ENCODE results near the gene DGUOK.

- TF ChIP-seq CTCF (IDR thresholded peaks at IDR 0.05) (no peak), POLR2AphosphoS5 (IDR thresholded peaks at IDR 0.05; ENCODE audit: insufficient read depth in 1 of 2, low read depth in 1 of 2) (no peak)
Observed at GRCh38 chr2:73976803-73977202, 50.1 kb downstream of the DGUOK start.
